Retina (tissue), 1 donor: Measurements from ENCODE around the gene ARID5A.
A peak's percentile ranks its signal among the peaks of the same experiment; 100 is the strongest.
"Not testable (repeated sequence)": the region's sequence is repeated elsewhere in the genome, so short reads cannot be mapped to it uniquely, and the experiment has no call there.

Experiments
- DNase-seq: peaks from one replicate; pipeline ENCODE4 v3.0.0-alpha.2; 2016

The ARID5A gene

GRCh38 chr2:96542357-96542977 lies 5.9 kb downstream of the ARID5A start:
- DNase-seq: no peak

- DNase-seq: no peak
These were observed 9.8 kb downstream of the ARID5A start for GRCh38 chr2:96546321-96546720.

GRCh38 chr2:96546797-96547196 lies 10.2 kb downstream of the ARID5A start:
- DNase-seq: no peak

DNA sequence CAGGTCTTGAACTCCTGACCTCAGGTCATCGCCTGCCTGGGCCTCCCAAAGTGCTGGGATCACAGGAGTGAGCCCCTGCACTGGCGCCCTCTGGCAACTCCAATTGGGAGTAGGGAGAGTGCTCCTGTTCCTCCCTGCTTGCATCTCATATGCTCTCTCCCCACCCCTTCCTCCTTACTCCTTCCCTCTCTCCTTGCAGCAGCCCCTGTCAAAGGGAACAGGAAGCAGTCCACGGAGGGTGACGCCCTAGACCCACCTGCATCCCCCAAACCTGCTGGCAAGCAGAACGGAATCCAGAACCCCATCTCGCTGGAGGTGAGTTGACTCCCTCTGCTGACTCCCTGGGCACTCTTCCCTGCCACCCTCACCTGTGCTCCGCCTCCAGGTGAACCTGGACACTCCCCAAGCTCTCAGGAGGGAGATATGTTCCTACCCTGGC lies 10.7 kb downstream of the ARID5A start:
- no peak for DNase-seq

DNA sequence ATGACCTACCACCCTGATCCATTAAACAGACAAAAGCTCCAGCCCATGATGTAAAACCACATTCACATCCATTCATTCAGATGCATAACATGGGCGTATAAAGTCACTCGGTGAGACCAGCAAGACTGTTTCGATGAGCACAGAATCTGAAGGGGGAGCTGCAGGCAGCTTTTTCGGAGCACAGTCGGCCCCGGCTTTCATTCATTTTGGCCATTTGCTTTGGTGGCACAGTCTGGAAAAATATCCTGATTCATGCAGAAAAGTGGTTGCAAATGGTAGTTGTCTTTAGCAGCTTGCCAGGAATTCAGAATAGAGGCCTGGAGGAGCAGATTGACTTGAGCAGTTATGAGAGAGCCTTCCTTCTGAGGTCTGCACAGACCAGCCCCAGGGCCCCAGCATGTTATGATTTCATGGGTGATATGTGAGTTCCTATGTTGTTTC lies 11.2 kb downstream of the ARID5A start:
- DNase-seq: no peak

DNA sequence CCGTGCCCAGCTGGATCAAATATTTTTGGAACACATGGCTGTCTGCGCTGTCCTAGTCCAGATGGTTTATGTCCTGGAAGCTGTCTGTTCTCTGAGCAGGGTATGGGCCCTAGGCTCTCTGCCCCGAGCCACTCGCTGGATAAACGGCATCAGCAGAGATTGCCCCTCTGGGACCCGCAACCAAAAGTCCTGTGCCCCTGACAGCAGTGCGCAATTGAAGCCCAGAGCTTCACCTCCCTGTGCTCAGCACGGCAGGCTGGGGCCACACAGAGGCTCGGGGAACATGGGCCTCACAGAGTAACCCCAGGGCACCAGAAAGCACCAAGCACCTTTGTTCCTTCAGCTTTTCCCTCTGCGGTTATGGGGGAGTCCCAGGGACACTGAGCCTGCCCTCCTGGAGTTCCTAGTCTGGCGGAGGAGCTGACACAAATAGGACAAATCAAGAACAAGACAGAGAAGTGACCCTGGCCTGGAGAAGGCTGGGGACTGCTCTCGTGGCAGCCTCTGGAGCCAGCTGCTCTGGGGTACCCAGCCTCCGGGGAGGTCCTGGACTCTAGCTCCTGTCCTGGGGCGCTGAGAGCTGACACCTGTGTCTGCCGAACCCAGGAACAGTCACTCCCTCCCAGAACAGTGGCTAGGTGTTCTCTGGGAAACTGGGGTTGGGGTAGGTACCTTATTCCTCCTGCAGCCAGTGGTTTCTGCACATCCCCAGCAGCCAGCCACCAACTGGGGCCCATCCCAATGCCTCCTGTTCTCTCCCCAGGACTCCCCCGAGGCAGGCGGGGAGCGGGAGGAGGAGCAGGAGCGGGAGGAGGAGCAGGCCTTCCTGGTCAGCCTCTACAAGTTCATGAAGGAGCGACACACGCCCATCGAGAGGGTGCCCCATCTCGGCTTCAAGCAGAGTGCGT lies 12.3 kb downstream of the ARID5A start:
- DNase-seq: no peak

DNA sequence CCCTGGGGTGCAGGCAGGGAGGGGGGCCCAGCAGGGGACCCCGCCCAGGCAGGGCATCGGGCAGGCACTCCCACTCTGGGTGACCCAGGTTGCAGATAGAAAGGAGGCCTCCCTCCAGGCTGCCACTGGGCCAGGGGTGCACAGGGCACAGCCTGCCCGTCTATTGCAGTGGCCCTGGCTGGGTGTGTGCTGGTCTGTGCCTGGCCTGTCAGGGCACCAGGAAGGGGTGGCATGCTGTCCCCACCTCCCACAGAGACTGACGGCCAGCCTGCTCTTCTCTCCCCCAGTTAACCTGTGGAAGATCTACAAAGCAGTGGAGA lies 12.9 kb downstream of the ARID5A start:
- DNase-seq: no peak

- DNase-seq: no peak
These were observed 13.6 kb downstream of the ARID5A start for GRCh38 chr2:96549967-96550786.

- DNase-seq: no peak
These were observed 14.4 kb downstream of the ARID5A start for GRCh38 chr2:96550787-96551604.

GRCh38 chr2:96551605-96552314 lies 15.2 kb downstream of the ARID5A start:
- no peak for DNase-seq

DNA sequence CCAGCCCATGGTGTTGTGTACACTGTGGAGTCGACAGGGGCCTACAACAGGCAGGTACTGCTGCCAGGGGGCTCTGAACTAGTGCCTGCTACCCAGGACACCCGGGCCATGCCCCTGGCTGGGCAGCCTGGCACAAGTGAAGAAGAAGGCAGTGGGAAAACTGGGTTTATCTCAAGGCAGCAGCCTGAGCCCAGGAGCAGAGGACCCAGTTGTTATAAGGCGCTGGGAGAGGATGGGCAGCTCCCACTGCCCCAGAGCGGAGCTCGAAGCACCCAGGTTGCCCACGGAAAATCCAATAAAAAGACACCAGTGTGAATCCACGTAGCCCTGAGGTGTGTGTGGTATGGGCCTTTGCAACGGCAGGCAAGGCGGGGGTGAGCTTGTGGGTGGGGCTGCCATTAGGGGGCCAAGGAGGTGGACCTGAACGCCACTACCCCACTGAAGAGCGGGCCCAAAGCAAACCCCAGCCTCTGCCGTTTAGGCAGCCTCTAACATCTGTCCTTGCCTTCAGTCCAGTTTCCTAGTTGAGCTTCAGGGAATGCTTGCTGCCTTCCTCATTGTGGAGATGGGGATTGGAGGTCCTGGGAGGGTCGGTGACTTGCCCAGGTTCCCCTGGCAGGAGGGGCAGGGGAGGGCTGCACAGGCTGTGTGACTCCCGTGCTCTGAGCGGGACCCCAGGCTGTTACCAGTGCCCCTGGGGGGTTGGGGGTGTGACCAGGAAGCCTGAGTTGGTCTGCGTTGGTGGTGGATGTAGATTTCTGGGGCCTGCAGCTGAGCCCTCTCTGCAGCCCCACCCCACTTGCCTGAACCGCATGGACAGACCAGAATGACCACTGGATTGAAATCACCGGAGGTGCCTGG lies 16.0 kb downstream of the ARID5A start:
- no peak for DNase-seq

DNA sequence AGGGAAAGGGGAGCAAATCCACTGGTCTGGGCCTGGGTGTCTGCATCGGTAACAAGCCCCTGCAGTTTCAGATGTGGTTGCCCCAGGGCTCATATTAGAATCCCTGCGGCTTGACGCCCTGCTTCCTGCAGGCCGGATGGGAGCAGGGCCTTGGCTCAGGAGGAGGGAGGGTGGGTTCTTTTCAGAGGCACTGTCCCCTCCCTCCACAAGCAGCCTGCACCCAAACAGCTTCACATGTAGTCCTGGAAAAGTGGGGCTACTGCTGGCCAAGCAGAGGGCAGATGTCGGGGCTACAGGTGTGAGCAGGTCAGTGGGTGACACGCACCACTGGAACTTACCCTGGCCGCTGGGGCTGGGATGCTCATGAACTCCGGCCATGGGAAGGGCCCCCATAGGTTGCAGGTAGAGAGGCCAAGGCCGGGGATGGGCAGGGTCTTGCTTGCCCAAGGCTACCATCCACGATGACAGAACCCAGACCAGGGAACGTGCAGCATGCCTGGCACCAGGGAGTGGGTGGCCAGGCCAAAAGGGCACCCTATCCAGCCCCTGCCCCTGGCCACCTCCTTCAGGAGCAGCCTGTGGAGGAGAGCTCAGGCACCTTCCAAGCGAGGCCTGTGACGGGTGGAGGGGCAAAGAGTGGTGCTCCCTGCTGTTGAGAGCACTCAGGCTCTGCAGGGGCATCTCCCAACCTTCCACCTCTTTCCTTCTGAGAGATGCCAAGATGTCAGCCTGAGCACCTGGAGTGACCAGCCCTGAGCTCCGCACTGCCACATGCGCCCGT lies 16.8 kb downstream of the ARID5A start:
- DNase-seq: no peak

DNA sequence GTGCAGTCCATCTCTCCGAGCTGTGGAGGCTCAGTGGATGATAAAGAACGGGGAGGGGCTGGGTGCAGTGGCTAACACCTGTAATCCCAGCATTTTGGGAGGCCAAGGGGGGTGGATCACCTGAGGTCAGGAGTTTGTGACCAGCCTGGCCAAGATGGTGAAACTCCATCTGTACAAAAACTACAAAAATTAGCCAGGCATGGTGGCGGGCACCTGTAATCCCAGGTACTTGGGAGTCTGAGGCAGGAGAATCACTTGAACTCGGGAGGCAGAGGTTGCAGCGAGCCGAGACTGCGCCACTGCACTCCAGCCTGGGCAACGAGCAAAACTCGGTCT lies 17.4 kb downstream of the ARID5A start:
- not testable (repeated sequence) for DNase-seq

GRCh38 chr2:96554293-96555145 lies 18.0 kb downstream of the ARID5A start:
- DNase-seq: peak; percentile 83

GRCh38 chr2:96555146-96555610 lies 18.6 kb downstream of the ARID5A start:
- no peak for DNase-seq

DNA sequence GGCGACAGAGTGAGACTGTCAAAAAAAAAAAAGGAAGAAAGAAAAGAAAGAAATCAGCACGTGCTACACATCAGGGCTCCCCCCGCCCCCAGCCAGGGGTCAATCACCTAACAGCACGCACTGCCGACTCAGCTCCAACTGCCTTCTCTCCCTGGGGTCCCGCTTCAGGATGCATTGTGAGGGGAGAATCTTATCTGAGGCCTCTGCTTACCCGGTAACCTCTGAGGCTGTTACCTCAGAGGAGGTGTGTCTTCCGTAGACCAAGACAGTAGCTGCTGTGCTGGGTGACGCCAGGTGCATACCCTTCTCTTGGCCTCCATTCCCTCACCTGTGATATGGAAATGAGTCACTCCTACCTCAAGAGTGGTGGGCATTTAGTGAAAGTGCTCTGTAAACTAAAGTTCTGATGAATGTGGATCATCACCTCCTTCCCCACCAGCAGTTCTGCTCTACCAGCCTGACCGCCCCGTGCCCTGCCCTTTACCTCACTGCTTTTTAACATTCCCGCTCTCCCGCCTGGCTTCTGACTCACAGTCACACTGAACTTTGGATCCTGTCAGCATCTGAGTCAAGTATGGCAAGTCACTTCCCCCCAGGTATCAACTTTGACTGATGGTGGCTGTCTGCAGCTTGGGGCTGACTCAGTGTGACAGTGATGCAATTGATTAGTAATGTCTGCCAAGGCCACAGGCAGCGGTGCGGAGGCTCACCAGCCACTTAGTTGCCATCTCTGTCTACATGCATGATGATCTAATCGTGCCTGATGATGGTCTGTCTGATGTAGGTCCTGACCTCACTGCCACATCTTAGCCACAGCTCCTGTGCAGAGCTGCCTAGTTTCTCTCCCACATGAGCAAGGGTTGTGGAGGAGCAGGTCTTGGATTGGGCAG lies 20.1 kb downstream of the ARID5A start:
- no peak for DNase-seq

DNA sequence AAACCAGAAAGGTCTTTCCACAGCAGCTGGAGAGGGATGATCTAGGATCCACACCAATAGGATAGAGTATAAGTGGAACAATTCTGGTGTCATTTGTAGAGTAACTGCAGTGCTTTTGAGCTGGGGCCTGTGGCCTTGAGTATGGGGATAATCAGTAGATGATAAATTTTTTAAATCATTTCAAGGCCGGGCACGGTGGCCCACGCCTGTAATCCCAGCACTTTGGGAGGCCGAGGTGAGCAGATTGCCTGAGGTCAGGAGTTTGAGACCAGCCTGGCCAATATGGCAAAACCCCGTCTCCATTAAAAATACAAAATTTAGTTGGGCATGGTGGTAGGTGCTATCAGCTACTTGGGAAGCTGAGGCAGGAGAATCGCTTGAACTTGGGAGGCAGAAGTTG lies 20.9 kb downstream of the ARID5A start:
- not testable (repeated sequence) for DNase-seq

DNA sequence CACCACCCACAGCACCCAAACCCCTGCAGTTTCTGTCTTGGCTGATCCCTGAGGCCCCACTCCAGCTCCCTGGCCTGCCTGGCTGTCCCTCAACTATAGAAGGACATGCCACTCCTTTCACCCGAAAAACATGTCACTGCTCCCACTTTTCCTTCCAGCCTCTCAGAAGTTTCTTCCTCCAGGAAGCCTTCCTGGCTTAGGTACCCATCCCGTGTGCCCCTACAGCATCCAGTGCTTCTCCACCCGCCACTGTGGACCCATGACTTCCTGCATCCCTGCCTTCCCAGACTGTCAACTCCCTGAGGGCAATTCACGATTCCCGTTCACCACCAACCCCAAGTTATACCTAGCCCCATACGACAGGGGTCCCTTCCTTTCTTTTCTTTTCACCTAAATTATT lies 21.5 kb downstream of the ARID5A start:
- no peak for DNase-seq
